ENCODE data around the gene EYS. TPM values are rescaled to one million over a fixed set of nuclear protein-coding genes. Genes with fewer than 3 reads are reported as not detected.
"Not testable (repeated sequence)": the region's sequence is repeated elsewhere in the genome, so short reads cannot be mapped to it uniquely, and the experiment has no call there.

Gene EYS
- total RNA-seq, 1 experiment from 2014 or later, result not detected

GRCh38 chr6:65002882-65003281 lies 704.1 kb downstream of the EYS start:
- H3K79me2 ChIP-seq (ENCODE audit: insufficient read depth, low read length); intact Hi-C loops (cut with micrococcal nuclease); H3K4me3 ChIP-seq (replicated peaks in 1 of 2; ENCODE audit: low read depth in 1 of 2, low read length in 2 of 2); H3K27ac ChIP-seq (ENCODE audit: low read depth, low read length); ATAC-seq; H3K36me3 ChIP-seq (ENCODE audit: control insufficient read depth in 1 of 2, insufficient read depth in 2 of 2, low read length in 2 of 2); DNase-seq (ENCODE audit: low read depth, low spot score); H3K9me3 ChIP-seq (ENCODE audit: control insufficient read depth in 1 of 2, insufficient read depth in 1 of 2, low read depth in 1 of 2, low read length in 2 of 2); H3K4me2 ChIP-seq (ENCODE audit: low read length); H3K27me3 ChIP-seq (ENCODE audit: insufficient read depth, low read length); H3K9me2 ChIP-seq (ENCODE audit: insufficient read depth); POLR2A ChIA-PET; H3K4me1 ChIP-seq (ENCODE audit: control insufficient read depth in 1 of 2, insufficient read depth in 2 of 2, low read length in 2 of 2); H4K20me1 ChIP-seq (ENCODE audit: insufficient read depth); BruUV-seq (replicated peaks); H3K9ac ChIP-seq (ENCODE audit: low read length); H2AFZ ChIP-seq (ENCODE audit: low read depth, low read length, poor library complexity, severe bottlenecking); CTCF ChIA-PET; RAD21 ChIA-PET (ENCODE audit: low non-redundant PET in 1 of 2, low total read pairs in 2 of 2, uncharacterized antibody in 2 of 2, unreplicated experiment in 2 of 2): not testable (repeated sequence)

GRCh38 chr6:65000815-65001214 lies 706.2 kb downstream of the EYS start:
- ChIA-PET CTCF (no interaction called here), POLR2A (no interaction called here), RAD21 (ENCODE audit: low non-redundant PET in 1 of 2, low total read pairs in 2 of 2, uncharacterized antibody in 2 of 2, unreplicated experiment in 2 of 2) (no interaction called here)
- BruUV-seq (replicated peaks), result no TSS peak
- Histone ChIP-seq H3K79me2 (ENCODE audit: insufficient read depth, low read length) (no peaks in the 10 kb centered on the region), H3K4me3 (replicated peaks in 1 of 2; ENCODE audit: low read depth in 1 of 2, low read length in 2 of 2) (no peak overlapping the region), H3K4me2 (ENCODE audit: low read length) (no peak overlapping the region), H3K27ac (ENCODE audit: low read depth, low read length) (no peak overlapping the region), H3K9me2 (ENCODE audit: insufficient read depth) (no peaks in the 10 kb centered on the region), H3K4me1 (ENCODE audit: control insufficient read depth in 1 of 2, insufficient read depth in 2 of 2, low read length in 2 of 2) (no peaks in the 10 kb centered on the region), H3K9ac (ENCODE audit: low read length) (no peak overlapping the region), H2AFZ (ENCODE audit: low read depth, low read length, poor library complexity, severe bottlenecking) (no peak overlapping the region), H3K36me3 (ENCODE audit: control insufficient read depth in 1 of 2, insufficient read depth in 2 of 2, low read length in 2 of 2) (no peaks in the 10 kb centered on the region), H4K20me1 (ENCODE audit: insufficient read depth) (no peaks in the 10 kb centered on the region), H3K27me3 (ENCODE audit: insufficient read depth, low read length) (no peaks in the 10 kb centered on the region), H3K9me3 (ENCODE audit: control insufficient read depth in 1 of 2, insufficient read depth in 1 of 2, low read depth in 1 of 2, low read length in 2 of 2) (peaks cover 0 to 18% of the 10 kb centered on the region in 2 experiments; a peak in 2 of 4 replicates)
- no peak for ATAC-seq
- intact Hi-C loops (cut with micrococcal nuclease), result no loop called here
- TF ChIP-seq SP1 (IDR thresholded peaks at IDR 0.05; ENCODE audit: low read depth) (no peak), ZFX (IDR thresholded peaks at IDR 0.05) (no peak), ZBTB33 (IDR thresholded peaks at IDR 0.05; ENCODE audit: extremely low read depth, insufficient replicate concordance, low read length) (no peak), POLR2AphosphoS5 (IDR thresholded peaks at IDR 0.05; ENCODE audit: low read depth, low read length) (no peak), REST (IDR thresholded peaks at IDR 0.05; ENCODE audit: low read depth) (no peak), SRF (IDR thresholded peaks at IDR 0.05; ENCODE audit: low read depth) (no peak), CEBPB (IDR thresholded peaks at IDR 0.05; ENCODE audit: low read depth) (no peak), EGR1 (IDR thresholded peaks at IDR 0.05; ENCODE audit: low read depth) (no peak), YY1 (IDR thresholded peaks at IDR 0.05; ENCODE audit: extremely low read depth, insufficient replicate concordance, low read depth, low read length) (no peak), EZH2phosphoT487 (IDR thresholded peaks at IDR 0.05; ENCODE audit: borderline replicate concordance) (no peak), SIN3A (IDR thresholded peaks at IDR 0.05; ENCODE audit: low read depth) (no peak), JUND (IDR thresholded peaks at IDR 0.05) (no peak), FOSL1 (IDR thresholded peaks at IDR 0.05; ENCODE audit: low read depth) (no peak), POLR2A (IDR thresholded peaks at IDR 0.05; ENCODE audit: borderline replicate concordance, extremely low read depth, insufficient read depth, insufficient read length) (no peak)
- no peak for DNase-seq (ENCODE audit: low read depth, low spot score)
